ENCODE measurements around the gene ARHGAP26. TPM values are rescaled to one million over a fixed set of nuclear protein-coding genes. Genes with fewer than 3 reads are reported as not detected.

The ARHGAP26 gene
- total RNA-seq, 1 experiment from 2014 or later = 79.8 TPM

DNA sequence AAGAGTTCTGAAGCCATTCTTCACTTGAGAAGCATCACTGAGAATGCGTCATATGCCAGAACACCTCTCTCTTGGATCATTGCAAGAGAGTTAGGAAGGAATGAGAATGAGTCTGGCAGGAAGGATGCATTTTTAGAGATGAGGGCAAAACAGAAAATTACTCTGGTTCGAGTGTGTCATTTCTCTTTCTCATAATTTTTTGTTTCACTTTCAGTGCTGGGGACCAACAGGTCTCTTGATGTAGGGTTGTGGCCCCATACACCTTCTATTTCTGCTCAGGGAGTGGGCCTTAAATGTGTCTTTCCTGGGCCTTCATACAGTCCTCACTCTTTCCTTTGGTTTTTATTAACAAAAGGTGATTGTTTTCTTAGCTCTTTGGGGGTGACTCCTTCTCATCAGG is 330.9 kb downstream of the ARHGAP26 start:
- intact Hi-C loops (cut with micrococcal nuclease; ENCODE audit: unreplicated experiment) = loop anchor here (10.0 kb wide), 1 partner anchor 854 kb away; no protein-coding TSS in a partner anchor
- Mint-ChIP-seq H3K4me1 (ENCODE audit: low read depth, unreplicated experiment) (no peaks in the 10 kb centered on the region), H3K27ac (ENCODE audit: unreplicated experiment) (no peak overlapping the region), H3K36me3 (ENCODE audit: insufficient read depth, unreplicated experiment) (peaks cover 31% of the 10 kb centered on the region), H3K4me3 (ENCODE audit: unreplicated experiment) (no peak overlapping the region), H3K9me3 (ENCODE audit: unreplicated experiment) (no peaks in the 10 kb centered on the region), H3K27me3 (ENCODE audit: insufficient read depth, unreplicated experiment) (no peaks in the 10 kb centered on the region)
- DNase-seq = no peak
- POLR2A ChIA-PET = no interaction called here
- Histone ChIP-seq H3K4me3 (ENCODE audit: low read depth, low read length) (no peak overlapping the region), H3K27me3 (replicated peaks; ENCODE audit: control insufficient read depth, insufficient read depth, low read length) (no peaks in the 10 kb centered on the region), H3K4me1 (no peaks in the 10 kb centered on the region), H3K9me3 (no peaks in the 10 kb centered on the region), H3K36me3 (ENCODE audit: control insufficient read depth, insufficient read depth, low read length) (no peaks in the 10 kb centered on the region)
- CTCF ChIA-PET = interaction anchor here (1.0 kb wide), 1 partner anchor 38 kb away, joined by 3 read pairs; no protein-coding TSS in a partner anchor
- TF ChIP-seq, protein P1, sequence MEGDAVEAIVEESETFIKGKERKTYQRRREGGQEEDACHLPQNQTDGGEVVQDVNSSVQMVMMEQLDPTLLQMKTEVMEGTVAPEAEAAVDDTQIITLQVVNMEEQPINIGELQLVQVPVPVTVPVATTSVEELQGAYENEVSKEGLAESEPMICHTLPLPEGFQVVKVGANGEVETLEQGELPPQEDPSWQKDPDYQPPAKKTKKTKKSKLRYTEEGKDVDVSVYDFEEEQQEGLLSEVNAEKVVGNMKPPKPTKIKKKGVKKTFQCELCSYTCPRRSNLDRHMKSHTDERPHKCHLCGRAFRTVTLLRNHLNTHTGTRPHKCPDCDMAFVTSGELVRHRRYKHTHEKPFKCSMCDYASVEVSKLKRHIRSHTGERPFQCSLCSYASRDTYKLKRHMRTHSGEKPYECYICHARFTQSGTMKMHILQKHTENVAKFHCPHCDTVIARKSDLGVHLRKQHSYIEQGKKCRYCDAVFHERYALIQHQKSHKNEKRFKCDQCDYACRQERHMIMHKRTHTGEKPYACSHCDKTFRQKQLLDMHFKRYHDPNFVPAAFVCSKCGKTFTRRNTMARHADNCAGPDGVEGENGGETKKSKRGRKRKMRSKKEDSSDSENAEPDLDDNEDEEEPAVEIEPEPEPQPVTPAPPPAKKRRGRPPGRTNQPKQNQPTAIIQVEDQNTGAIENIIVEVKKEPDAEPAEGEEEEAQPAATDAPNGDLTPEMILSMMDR (IDR thresholded peaks at IDR 0.05; ENCODE audit: insufficient read depth in 1 of 2, low read depth in 1 of 2, low read length in 1 of 2, severe bottlenecking in 1 of 2, unreplicated experiment in 1 of 2) = no peak
- no TSS peak for BruUV-seq (replicated peaks)

DNA sequence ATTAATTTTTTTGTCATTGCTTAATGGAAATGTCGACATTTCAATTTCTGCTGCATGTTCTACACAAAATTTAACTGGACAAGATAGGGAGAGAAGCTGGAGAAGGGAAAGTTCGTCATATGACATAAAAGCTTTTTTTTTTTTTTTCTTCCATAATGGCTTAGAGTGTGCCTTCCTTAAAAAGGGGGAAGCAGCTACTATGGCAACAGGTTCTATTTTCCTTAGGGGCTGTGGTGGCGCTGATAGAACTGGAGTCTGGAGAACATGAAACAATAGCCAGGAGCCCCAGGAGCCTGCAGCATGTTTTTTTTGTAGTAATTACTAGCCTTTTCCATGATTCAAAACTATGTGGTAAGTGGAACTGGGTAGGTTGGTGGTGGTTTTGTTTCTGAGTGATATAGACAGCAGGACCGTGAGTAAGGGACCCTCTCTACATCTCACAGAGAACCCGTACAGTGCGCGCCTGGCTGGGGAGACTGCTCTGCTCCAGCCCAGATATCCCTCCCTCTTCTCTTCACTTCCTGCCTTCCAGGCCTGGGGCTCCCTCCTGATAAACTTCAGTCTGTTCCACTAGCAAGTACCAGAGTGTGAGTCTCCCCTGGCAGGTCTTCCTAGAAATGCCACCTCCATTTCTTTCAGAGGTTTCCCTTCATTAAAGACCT is 331.7 kb downstream of the ARHGAP26 start:
- no peak overlapping the region for H3K4me3 ChIP-seq (ENCODE audit: low read depth, low read length)
- TF ChIP-seq, protein P1 (IDR thresholded peaks at IDR 0.05; ENCODE audit: insufficient read depth in 1 of 2, low read depth in 1 of 2, low read length in 1 of 2, severe bottlenecking in 1 of 2, unreplicated experiment in 1 of 2) = no peak
- POLR2A ChIA-PET = no interaction called here
- BruUV-seq (replicated peaks) = no TSS peak
- H3K4me3 Mint-ChIP-seq (ENCODE audit: unreplicated experiment) = no peak overlapping the region
- no peaks in the 10 kb centered on the region for H3K9me3 ChIP-seq
- H3K27me3 ChIP-seq (replicated peaks; ENCODE audit: control insufficient read depth, insufficient read depth, low read length) = no peaks in the 10 kb centered on the region
- no peaks in the 10 kb centered on the region for H3K4me1 ChIP-seq
- no peaks in the 10 kb centered on the region for H3K27me3 Mint-ChIP-seq (ENCODE audit: insufficient read depth, unreplicated experiment)
- H3K9me3 Mint-ChIP-seq (ENCODE audit: unreplicated experiment) = no peaks in the 10 kb centered on the region
- intact Hi-C loops (cut with micrococcal nuclease; ENCODE audit: unreplicated experiment) = loop anchor here (10.0 kb wide), 1 partner anchor 853 kb away; no protein-coding TSS in a partner anchor
- peak overlapping the region; percentile 25 for H3K27ac Mint-ChIP-seq (ENCODE audit: unreplicated experiment)
- no peaks in the 10 kb centered on the region for H3K4me1 Mint-ChIP-seq (ENCODE audit: low read depth, unreplicated experiment)
- DNase-seq = no peak
- H3K36me3 Mint-ChIP-seq (ENCODE audit: insufficient read depth, unreplicated experiment) = peaks cover 27% of the 10 kb centered on the region
- CTCF ChIA-PET = interaction anchor here (1.0 kb wide), 1 partner anchor 37 kb away, joined by 3 read pairs; no protein-coding TSS in a partner anchor
- no peaks in the 10 kb centered on the region for H3K36me3 ChIP-seq (ENCODE audit: control insufficient read depth, insufficient read depth, low read length)

DNA sequence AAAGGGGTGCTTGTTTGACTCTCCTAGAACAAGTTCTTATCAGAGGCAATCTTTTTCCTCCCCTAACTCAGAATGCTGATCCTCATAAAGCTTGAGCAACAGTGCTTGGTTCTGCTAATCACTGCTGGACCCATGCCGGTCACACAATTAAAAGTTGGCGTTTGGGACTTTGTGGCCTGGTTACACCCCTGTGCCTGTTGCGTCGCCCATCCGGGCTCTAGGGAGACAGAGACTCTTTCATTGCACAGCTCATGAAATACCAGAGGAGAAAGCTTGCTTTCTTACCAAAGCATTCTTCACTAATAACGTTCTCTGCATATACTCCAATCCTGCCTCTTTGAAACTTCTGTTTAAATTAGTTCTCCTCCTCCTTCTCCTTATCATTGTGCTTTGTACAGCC is 332.2 kb downstream of the ARHGAP26 start:
- Mint-ChIP-seq H3K27ac (ENCODE audit: unreplicated experiment) (peak overlapping the region; percentile 25), H3K27me3 (ENCODE audit: insufficient read depth, unreplicated experiment) (no peaks in the 10 kb centered on the region), H3K36me3 (ENCODE audit: insufficient read depth, unreplicated experiment) (peaks cover 26% of the 10 kb centered on the region), H3K4me3 (ENCODE audit: unreplicated experiment) (no peak overlapping the region), H3K9me3 (ENCODE audit: unreplicated experiment) (no peaks in the 10 kb centered on the region), H3K4me1 (ENCODE audit: low read depth, unreplicated experiment) (no peaks in the 10 kb centered on the region)
- intact Hi-C loops (cut with micrococcal nuclease; ENCODE audit: unreplicated experiment) = loop anchor here (10.0 kb wide), 1 partner anchor 852 kb away; no protein-coding TSS in a partner anchor
- no peaks in the 10 kb centered on the region for H3K9me3 ChIP-seq
- TF ChIP-seq, protein P1 (IDR thresholded peaks at IDR 0.05; ENCODE audit: insufficient read depth in 1 of 2, low read depth in 1 of 2, low read length in 1 of 2, severe bottlenecking in 1 of 2, unreplicated experiment in 1 of 2) = no peak
- H3K36me3 ChIP-seq (ENCODE audit: control insufficient read depth, insufficient read depth, low read length) = no peaks in the 10 kb centered on the region
- H3K4me3 ChIP-seq (ENCODE audit: low read depth, low read length) = no peak overlapping the region
- no peak for DNase-seq
- BruUV-seq (replicated peaks) = no TSS peak
- H3K27me3 ChIP-seq (replicated peaks; ENCODE audit: control insufficient read depth, insufficient read depth, low read length) = no peaks in the 10 kb centered on the region
- ChIA-PET CTCF (interaction anchor here (1.0 kb wide), 1 partner anchor 36 kb away, joined by 3 read pairs; no protein-coding TSS in a partner anchor), POLR2A (no interaction called here)
- H3K4me1 ChIP-seq = no peaks in the 10 kb centered on the region
